ENCODE results near the gene CCP110.
"Not testable (repeated sequence)": the region's sequence is repeated elsewhere in the genome, so short reads cannot be mapped to it uniquely, and the experiment has no call there.

The CCP110 gene

GRCh38 chr16:19542138-19542821 lies 18.5 kb downstream of the CCP110 start:
- no peak for TF ChIP-seq CTCF (IDR thresholded peaks at IDR 0.05; ENCODE audit: insufficient read depth, low read depth, low read length, missing control alignments)
- DNase-seq (ENCODE audit: low read depth), result peak; percentile 45
- no peak overlapping the region for H3K4me3 ChIP-seq (ENCODE audit: low read length)

- not testable (repeated sequence) for DNase-seq (ENCODE audit: low read depth); H3K4me3 ChIP-seq (ENCODE audit: low read length)
These were observed 19.7 kb downstream of the CCP110 start for GRCh38 chr16:19543278-19543996.

GRCh38 chr16:19548144-19548543 lies 24.4 kb downstream of the CCP110 start:
- H3K4me3 ChIP-seq (ENCODE audit: low read length), result no peak overlapping the region
- no peak for TF ChIP-seq CTCF (IDR thresholded peaks at IDR 0.05; ENCODE audit: insufficient read depth, low read depth, low read length, missing control alignments)
- no peak for DNase-seq (ENCODE audit: low read depth)

GRCh38 chr16:19549673-19550072 lies 25.9 kb downstream of the CCP110 start:
- no peak for DNase-seq (ENCODE audit: low read depth)
- no peak for TF ChIP-seq CTCF (IDR thresholded peaks at IDR 0.05; ENCODE audit: insufficient read depth, low read depth, low read length, missing control alignments)
- no peak overlapping the region for H3K4me3 ChIP-seq (ENCODE audit: low read length)

- H3K4me3 ChIP-seq (ENCODE audit: low read length), result peak within 1 kb of the TSS; percentile 88
- DNase-seq (ENCODE audit: low read depth), result peak; percentile 99
- peak; percentile 79 for TF ChIP-seq CTCF (IDR thresholded peaks at IDR 0.05; ENCODE audit: insufficient read depth, low read depth, low read length, missing control alignments)
These were observed 31.6 kb downstream of the CCP110 start, which contains the start of gene VPS35L for GRCh38 chr16:19555186-19555937. Gene VPS35L, plus strand, starts transcription at chr16:19555703. Its CDS starts 27 bp downstream, at chr16:19555730.

- no peak for TF ChIP-seq CTCF (IDR thresholded peaks at IDR 0.05; ENCODE audit: insufficient read depth, low read depth, low read length, missing control alignments)
- DNase-seq (ENCODE audit: low read depth), result peak; percentile 33
- H3K4me3 ChIP-seq (ENCODE audit: low read length), result peak overlapping the region; percentile 88
These were observed 32.4 kb downstream of the CCP110 start for GRCh38 chr16:19555938-19556771.
